Osteocyte (in vitro differentiated cells): ENCODE results near the gene ABCG5. TPM values are rescaled to one million over a fixed set of nuclear protein-coding genes. Genes with fewer than 3 reads are reported as not detected.
A peak's percentile ranks its signal among the peaks of the same experiment; 100 is the strongest.

ENCODE experiments used
- DNase-seq: peaks from one replicate; pipeline ENCODE4 v3.0.0; 2021; ENCODE audit warnings: mixed read lengths; ENCODE audit not compliant: unreplicated experiment; ENCODE audit errors: extremely low spot score
- H3K27ac Mint-ChIP-seq: one replicate; pipeline ENCODE4 v1.8.0; 2021; ENCODE audit warnings: mild to moderate bottlenecking, mixed read lengths; ENCODE audit not compliant: unreplicated experiment
- H3K27me3 Mint-ChIP-seq: one replicate; pipeline ENCODE4 v1.8.0; 2021; ENCODE audit warnings: mixed read lengths; ENCODE audit not compliant: unreplicated experiment
- H3K36me3 Mint-ChIP-seq: one replicate; pipeline ENCODE4 v1.8.0; 2021; ENCODE audit warnings: mixed read lengths; ENCODE audit not compliant: unreplicated experiment
- H3K4me1 Mint-ChIP-seq: one replicate; pipeline ENCODE4 v1.8.0; 2021; ENCODE audit warnings: mixed read lengths; ENCODE audit not compliant: unreplicated experiment
- H3K4me3 Mint-ChIP-seq: one replicate; pipeline ENCODE4 v1.8.0; 2021; ENCODE audit warnings: mild to moderate bottlenecking, moderate library complexity, mixed read lengths; ENCODE audit not compliant: unreplicated experiment
- H3K9me3 Mint-ChIP-seq: one replicate; pipeline ENCODE4 v1.8.0; 2021; ENCODE audit warnings: mixed read lengths; ENCODE audit not compliant: unreplicated experiment
- CTCF ChIP-seq: fragments of 200-600 bp; sonication (generic); IDR thresholded peaks from 2 replicates; pipeline ENCODE4 v1.5.0; 2021; ENCODE audit warnings: antibody characterized with exemption, mild to moderate bottlenecking, moderate library complexity
- long read RNA-seq: library from polyadenylated mRNA; unstranded; transcript quantifications from one replicate; pipeline ENCODE4 v2.0.0, GENCODE V29; 2021
- total RNA-seq: library from RNA; stranded (reverse); gene quantifications from 2 replicates; pipeline ENCODE4 v1.2.1, GENCODE V29; 2021

ABCG5 gene
- total RNA-seq = not detected in 2 replicates
- long read RNA-seq = 0 reads

- H3K27me3 Mint-ChIP-seq = peaks cover 2% of the 10 kb centered on the region
- TF ChIP-seq CTCF = no peak
- no peak for DNase-seq
- H3K27ac Mint-ChIP-seq = no peak within 1 kb of the TSS
- peaks cover 4% of the 10 kb centered on the region for H3K4me1 Mint-ChIP-seq
- H3K9me3 Mint-ChIP-seq = no peaks in the 10 kb centered on the region
- no peak within 1 kb of the TSS for H3K4me3 Mint-ChIP-seq
- H3K36me3 Mint-ChIP-seq = no peaks in the 10 kb centered on the region
Observed at GRCh38 chr2:43838560-43839267, at the start of gene ABCG5, which contains the start of gene ABCG8. ABCG5 (minus strand) TSS chr2:43838839; CDS start chr2:43838679, 160 bp downstream. ABCG8 (plus strand) TSS chr2:43838971; CDS start chr2:43839054, 83 bp downstream.

- peaks cover 6% of the 10 kb centered on the region for H3K4me1 Mint-ChIP-seq
- no peak overlapping the region for H3K27ac Mint-ChIP-seq
- DNase-seq = peak; percentile 66
- H3K9me3 Mint-ChIP-seq = no peaks in the 10 kb centered on the region
- no peaks in the 10 kb centered on the region for H3K27me3 Mint-ChIP-seq
- H3K4me3 Mint-ChIP-seq = no peak overlapping the region
- peaks cover 42% of the 10 kb centered on the region for H3K36me3 Mint-ChIP-seq
- TF ChIP-seq CTCF = no peak
Observed at GRCh38 chr2:43887176-43887575, 48.5 kb upstream of the ABCG5 start.

GRCh38 chr2:43885132-43885632 is 46.5 kb upstream of the ABCG5 start:
- no peak for TF ChIP-seq CTCF
- Mint-ChIP-seq H3K27me3 (no peaks in the 10 kb centered on the region), H3K36me3 (peaks cover 29% of the 10 kb centered on the region), H3K27ac (no peak overlapping the region), H3K4me3 (no peak overlapping the region), H3K9me3 (no peaks in the 10 kb centered on the region), H3K4me1 (peaks cover 6% of the 10 kb centered on the region)
- no peak for DNase-seq

GRCh38 chr2:43884689-43885088 is 46.0 kb upstream of the ABCG5 start:
- H3K4me1 Mint-ChIP-seq = peaks cover 6% of the 10 kb centered on the region
- no peak for DNase-seq
- TF ChIP-seq CTCF = no peak

GRCh38 chr2:43882312-43882711 is 43.7 kb upstream of the ABCG5 start:
- no peak for TF ChIP-seq CTCF
- no peak overlapping the region for H3K4me3 Mint-ChIP-seq
- H3K36me3 Mint-ChIP-seq = peaks cover 4% of the 10 kb centered on the region
- H3K4me1 Mint-ChIP-seq = peaks cover 6% of the 10 kb centered on the region
- no peaks in the 10 kb centered on the region for H3K27me3 Mint-ChIP-seq
- H3K27ac Mint-ChIP-seq = no peak overlapping the region
- DNase-seq = no peak
- no peaks in the 10 kb centered on the region for H3K9me3 Mint-ChIP-seq

More at GRCh38 chr2:43884689-43885088, 46.0 kb upstream of the ABCG5 start:
- Mint-ChIP-seq H3K36me3 (peaks cover 25% of the 10 kb centered on the region), H3K27me3 (no peaks in the 10 kb centered on the region), H3K27ac (no peak overlapping the region), H3K9me3 (no peaks in the 10 kb centered on the region), H3K4me3 (no peak overlapping the region)
